ENCODE results near the gene SPOCK1.

The SPOCK1 gene

GRCh38 chr5:137034764-137035479 is 464.2 kb downstream of the SPOCK1 start:
- no peak overlapping the region for H3K27ac ChIP-seq
- H3K4me3 ChIP-seq: no peak overlapping the region

- Histone ChIP-seq H3K4me3 (no peak overlapping the region), H3K27ac (no peak overlapping the region)
These were observed 464.9 kb downstream of the SPOCK1 start for GRCh38 chr5:137034213-137034612.

- no peak overlapping the region for H3K27ac ChIP-seq
- no peak overlapping the region for H3K4me3 ChIP-seq
These were observed 466.2 kb downstream of the SPOCK1 start for GRCh38 chr5:137032929-137033328.

- Histone ChIP-seq H3K27ac (no peak overlapping the region), H3K4me3 (no peak overlapping the region)
These were observed 471.4 kb downstream of the SPOCK1 start for GRCh38 chr5:137027758-137028157.

- H3K4me3 ChIP-seq: no peak overlapping the region
- H3K27ac ChIP-seq: no peak overlapping the region
These were observed 472.8 kb downstream of the SPOCK1 start for GRCh38 chr5:137026296-137026695.

GRCh38 chr5:137024044-137024443 is 475.1 kb downstream of the SPOCK1 start:
- Histone ChIP-seq H3K4me3 (no peak overlapping the region), H3K27ac (no peak overlapping the region)

GRCh38 chr5:137023371-137023770 is 475.8 kb downstream of the SPOCK1 start:
- no peak overlapping the region for H3K27ac ChIP-seq
- no peak overlapping the region for H3K4me3 ChIP-seq

- Histone ChIP-seq H3K27ac (no peak overlapping the region), H3K4me3 (no peak overlapping the region)
These were observed 476.4 kb downstream of the SPOCK1 start for GRCh38 chr5:137022725-137023124.

- no peak overlapping the region for H3K4me3 ChIP-seq
- no peak overlapping the region for H3K27ac ChIP-seq
These were observed 477.1 kb downstream of the SPOCK1 start for GRCh38 chr5:137022043-137022442.

GRCh38 chr5:137019229-137019628 is 479.9 kb downstream of the SPOCK1 start:
- Histone ChIP-seq H3K27ac (no peak overlapping the region), H3K4me3 (no peak overlapping the region)

- H3K27ac ChIP-seq: no peak overlapping the region
- H3K4me3 ChIP-seq: no peak overlapping the region
These were observed 482.3 kb downstream of the SPOCK1 start for GRCh38 chr5:137016783-137017324.

- Histone ChIP-seq H3K27ac (no peak overlapping the region), H3K4me3 (no peak overlapping the region)
These were observed 483.5 kb downstream of the SPOCK1 start for GRCh38 chr5:137015540-137016116.

- Histone ChIP-seq H3K27ac (no peak overlapping the region), H3K4me3 (no peak overlapping the region)
These were observed 484.4 kb downstream of the SPOCK1 start for GRCh38 chr5:137014731-137015130.

GRCh38 chr5:137010226-137010625 is 488.9 kb downstream of the SPOCK1 start:
- Histone ChIP-seq H3K27ac (no peak overlapping the region), H3K4me3 (no peak overlapping the region)

GRCh38 chr5:137004279-137004678 is 494.8 kb downstream of the SPOCK1 start:
- no peak overlapping the region for H3K4me3 ChIP-seq
- no peak overlapping the region for H3K27ac ChIP-seq

GRCh38 chr5:137001026-137001569 is 498.0 kb downstream of the SPOCK1 start:
- Histone ChIP-seq H3K4me3 (no peak overlapping the region), H3K27ac (no peak overlapping the region)

- Histone ChIP-seq H3K27ac (no peak overlapping the region), H3K4me3 (no peak overlapping the region)
These were observed 499.3 kb downstream of the SPOCK1 start for GRCh38 chr5:136999787-137000186.

GRCh38 chr5:136998854-136999357 is 500.2 kb downstream of the SPOCK1 start:
- no peak overlapping the region for H3K4me3 ChIP-seq
- no peak overlapping the region for H3K27ac ChIP-seq

- no peak overlapping the region for H3K4me3 ChIP-seq
- no peak overlapping the region for H3K27ac ChIP-seq
These were observed 505.0 kb downstream of the SPOCK1 start for GRCh38 chr5:136994154-136994553.

GRCh38 chr5:136992796-136993489 is 506.2 kb downstream of the SPOCK1 start:
- Histone ChIP-seq H3K4me3 (no peak overlapping the region), H3K27ac (no peak overlapping the region)
